Measurements from ENCODE around the gene RNF31. TPM values are rescaled to one million over a fixed set of nuclear protein-coding genes. Genes with fewer than 3 reads are reported as not detected.

The RNF31 gene
- total RNA-seq, 2 donors from 2014 or later: 75.5 to 82.9 TPM

DNA sequence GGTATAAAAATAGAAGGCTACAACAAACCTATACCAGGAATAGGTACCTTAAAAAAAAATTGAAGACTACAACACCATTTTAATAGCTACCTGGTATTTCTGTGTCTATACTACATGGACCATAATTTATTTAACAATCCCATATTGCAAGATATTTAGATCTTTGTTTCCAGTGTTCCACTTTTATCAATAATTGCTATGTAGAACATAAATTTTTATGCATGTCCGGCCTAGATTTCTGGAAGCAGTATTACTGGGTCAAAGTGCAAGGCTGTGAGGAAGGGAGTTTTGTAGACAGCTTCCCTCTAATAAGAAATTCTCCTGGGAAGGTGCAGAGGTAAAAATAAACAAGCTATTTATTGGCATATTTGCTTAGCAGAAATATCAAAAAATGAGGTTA, 36.8 kb upstream of the RNF31 start:
- Histone ChIP-seq H3K27ac (ENCODE audit: low read depth, low read length) (no peak overlapping the region), H3K36me3 (ENCODE audit: control insufficient read depth, insufficient read depth, low read length) (no peaks in the 10 kb centered on the region), H3K4me1 (ENCODE audit: control insufficient read depth, insufficient read depth, low read length) (no peaks in the 10 kb centered on the region), H3K9ac (ENCODE audit: extremely low read depth, low read length, poor library complexity, severe bottlenecking) (no peak overlapping the region), H3K9me3 (ENCODE audit: control insufficient read depth, low read length) (no peaks in the 10 kb centered on the region), H3K27me3 (ENCODE audit: control insufficient read depth, insufficient read depth, low read length, poor library complexity, severe bottlenecking) (no peaks in the 10 kb centered on the region), H3K4me3 (ENCODE audit: low read length) (no peak overlapping the region)
- Mint-ChIP-seq H3K27me3 (ENCODE audit: insufficient read depth) (no peaks in the 10 kb centered on the region), H3K4me3 (no peak overlapping the region), H3K27ac (no peak overlapping the region), H3K9me3 (peaks cover 6% of the 10 kb centered on the region), H3K36me3 (ENCODE audit: low read depth) (peaks cover 4% of the 10 kb centered on the region), H3K4me1 (peaks cover 6% of the 10 kb centered on the region)
- TF ChIP-seq, protein P1, sequence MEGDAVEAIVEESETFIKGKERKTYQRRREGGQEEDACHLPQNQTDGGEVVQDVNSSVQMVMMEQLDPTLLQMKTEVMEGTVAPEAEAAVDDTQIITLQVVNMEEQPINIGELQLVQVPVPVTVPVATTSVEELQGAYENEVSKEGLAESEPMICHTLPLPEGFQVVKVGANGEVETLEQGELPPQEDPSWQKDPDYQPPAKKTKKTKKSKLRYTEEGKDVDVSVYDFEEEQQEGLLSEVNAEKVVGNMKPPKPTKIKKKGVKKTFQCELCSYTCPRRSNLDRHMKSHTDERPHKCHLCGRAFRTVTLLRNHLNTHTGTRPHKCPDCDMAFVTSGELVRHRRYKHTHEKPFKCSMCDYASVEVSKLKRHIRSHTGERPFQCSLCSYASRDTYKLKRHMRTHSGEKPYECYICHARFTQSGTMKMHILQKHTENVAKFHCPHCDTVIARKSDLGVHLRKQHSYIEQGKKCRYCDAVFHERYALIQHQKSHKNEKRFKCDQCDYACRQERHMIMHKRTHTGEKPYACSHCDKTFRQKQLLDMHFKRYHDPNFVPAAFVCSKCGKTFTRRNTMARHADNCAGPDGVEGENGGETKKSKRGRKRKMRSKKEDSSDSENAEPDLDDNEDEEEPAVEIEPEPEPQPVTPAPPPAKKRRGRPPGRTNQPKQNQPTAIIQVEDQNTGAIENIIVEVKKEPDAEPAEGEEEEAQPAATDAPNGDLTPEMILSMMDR (conservative IDR thresholded peaks at IDR 0.05): no peak
- 93% methylated on average over 1 of the region's 1 CpG; no CpG with 5 or more reads in 1 of the 2 experiments for WGBS, 2 experiments (ENCODE audit: insufficient coverage in 1 of 2, insufficient read length in 1 of 2)
- DNase-seq: no peak

DNA sequence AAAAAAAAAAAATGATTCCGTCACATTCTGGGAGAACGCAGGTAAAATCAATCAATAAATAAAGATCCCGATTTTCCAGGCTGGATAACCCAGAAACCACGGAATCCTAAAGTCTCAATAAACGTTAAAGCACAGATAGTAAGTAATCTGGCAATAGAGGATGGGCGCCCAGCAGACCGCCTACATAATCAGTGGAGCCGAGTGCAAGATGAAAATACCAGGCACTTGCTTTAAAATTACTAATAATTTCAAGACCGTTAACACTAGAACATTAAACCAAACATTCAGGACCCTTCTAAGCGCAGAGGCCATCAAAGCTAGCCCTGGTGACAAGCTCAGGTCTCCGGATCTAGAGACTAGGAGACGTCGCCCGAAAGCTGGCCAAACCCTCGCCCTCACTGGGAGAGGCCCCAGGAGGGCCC, 33.9 kb upstream of the RNF31 start:
- peak overlapping the region; percentile 99 for H3K27ac Mint-ChIP-seq
- H3K9ac ChIP-seq (ENCODE audit: extremely low read depth, low read length, poor library complexity, severe bottlenecking): peak overlapping the region; percentile 78
- no peaks in the 10 kb centered on the region for H3K9me3 ChIP-seq (ENCODE audit: control insufficient read depth, low read length)
- H3K9me3 Mint-ChIP-seq: no peaks in the 10 kb centered on the region
- H3K36me3 ChIP-seq (ENCODE audit: control insufficient read depth, insufficient read depth, low read length): peaks cover 18% of the 10 kb centered on the region
- no peak for DNase-seq
- H3K27me3 Mint-ChIP-seq (ENCODE audit: insufficient read depth): no peaks in the 10 kb centered on the region
- peaks cover 15% of the 10 kb centered on the region for H3K36me3 Mint-ChIP-seq (ENCODE audit: low read depth)
- H3K27me3 ChIP-seq (ENCODE audit: control insufficient read depth, insufficient read depth, low read length, poor library complexity, severe bottlenecking): no peaks in the 10 kb centered on the region
- peak overlapping the region; percentile 94 for H3K4me3 ChIP-seq (ENCODE audit: low read length)
- peak overlapping the region; percentile 90 for H3K27ac ChIP-seq (ENCODE audit: low read depth, low read length)
- no peaks in the 10 kb centered on the region for H3K4me1 ChIP-seq (ENCODE audit: control insufficient read depth, insufficient read depth, low read length)
- 18 to 22% methylated on average over 6 to 15 of the region's 15 CpGs for WGBS, 2 experiments (ENCODE audit: insufficient coverage in 1 of 2, insufficient read length in 1 of 2)
- TF ChIP-seq, protein P1 (conservative IDR thresholded peaks at IDR 0.05): no peak
- H3K4me1 Mint-ChIP-seq: peaks cover 18% of the 10 kb centered on the region
- H3K4me3 Mint-ChIP-seq: peak overlapping the region; percentile 87

DNA sequence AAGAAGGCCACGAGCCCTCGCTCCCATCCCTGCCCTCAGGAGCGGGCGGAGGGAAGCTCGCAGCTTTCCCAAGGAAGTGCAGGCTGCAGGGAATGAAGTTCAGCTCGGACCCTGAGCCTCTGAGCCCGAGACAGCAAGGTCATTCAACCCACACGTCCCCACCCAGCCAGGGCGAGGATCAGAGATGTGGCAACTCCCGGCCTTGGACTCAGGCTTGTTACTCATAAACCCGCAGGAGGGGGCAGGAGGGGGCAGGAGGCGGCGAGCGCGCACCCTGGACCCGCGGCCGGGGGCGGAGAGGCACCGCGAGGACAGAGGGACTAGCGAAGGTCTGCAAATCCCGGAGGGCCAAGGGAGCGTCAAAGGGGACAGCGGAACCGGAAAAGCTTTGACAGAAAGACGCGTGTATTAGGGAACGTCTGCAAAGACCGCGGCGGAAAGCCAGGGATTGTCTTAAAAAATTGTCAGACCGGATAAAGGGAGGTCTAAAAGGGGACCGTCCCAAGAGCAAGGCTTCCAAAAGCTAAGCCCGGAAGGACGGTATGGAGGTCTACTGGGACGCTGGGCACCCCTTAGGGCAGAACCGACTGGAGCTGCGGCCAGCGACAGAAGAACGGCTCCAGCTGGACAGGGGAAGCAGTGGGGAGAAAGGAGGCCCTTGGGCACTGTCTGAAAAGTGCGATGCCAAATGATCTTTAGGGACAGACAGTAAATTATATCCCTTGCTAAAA, 33.3 kb upstream of the RNF31 start:
- H3K4me1 Mint-ChIP-seq: peaks cover 16% of the 10 kb centered on the region
- H3K4me3 Mint-ChIP-seq: peak overlapping the region; percentile 87
- Histone ChIP-seq H3K36me3 (ENCODE audit: control insufficient read depth, insufficient read depth, low read length) (peaks cover 24% of the 10 kb centered on the region), H3K27me3 (ENCODE audit: control insufficient read depth, insufficient read depth, low read length, poor library complexity, severe bottlenecking) (no peaks in the 10 kb centered on the region), H3K9ac (ENCODE audit: extremely low read depth, low read length, poor library complexity, severe bottlenecking) (peak overlapping the region; percentile 78), H3K4me3 (ENCODE audit: low read length) (peak overlapping the region; percentile 94), H3K4me1 (ENCODE audit: control insufficient read depth, insufficient read depth, low read length) (no peaks in the 10 kb centered on the region), H3K9me3 (ENCODE audit: control insufficient read depth, low read length) (no peaks in the 10 kb centered on the region), H3K27ac (ENCODE audit: low read depth, low read length) (peak overlapping the region; percentile 90)
- H3K36me3 Mint-ChIP-seq (ENCODE audit: low read depth): peaks cover 21% of the 10 kb centered on the region
- no peaks in the 10 kb centered on the region for H3K9me3 Mint-ChIP-seq
- DNase-seq: peak; percentile 94
- TF ChIP-seq, protein P1 (conservative IDR thresholded peaks at IDR 0.05): no peak
- no peaks in the 10 kb centered on the region for H3K27me3 Mint-ChIP-seq (ENCODE audit: insufficient read depth)
- H3K27ac Mint-ChIP-seq: peak overlapping the region; percentile 99
- WGBS, 2 experiments (ENCODE audit: insufficient coverage in 1 of 2, insufficient read length in 1 of 2): 0% methylated on average over 24 to 42 of the region's 42 CpGs
